ENCODE data around the gene SMAD1. TPM values are rescaled to one million over a fixed set of nuclear protein-coding genes. Genes with fewer than 3 reads are reported as not detected.
"Not testable (repeated sequence)": the region's sequence is repeated elsewhere in the genome, so short reads cannot be mapped to it uniquely, and the experiment has no call there.

SMAD1 gene
- total RNA-seq, 2 donors from 2014 or later, result 35.3 to 45.5 TPM

DNA sequence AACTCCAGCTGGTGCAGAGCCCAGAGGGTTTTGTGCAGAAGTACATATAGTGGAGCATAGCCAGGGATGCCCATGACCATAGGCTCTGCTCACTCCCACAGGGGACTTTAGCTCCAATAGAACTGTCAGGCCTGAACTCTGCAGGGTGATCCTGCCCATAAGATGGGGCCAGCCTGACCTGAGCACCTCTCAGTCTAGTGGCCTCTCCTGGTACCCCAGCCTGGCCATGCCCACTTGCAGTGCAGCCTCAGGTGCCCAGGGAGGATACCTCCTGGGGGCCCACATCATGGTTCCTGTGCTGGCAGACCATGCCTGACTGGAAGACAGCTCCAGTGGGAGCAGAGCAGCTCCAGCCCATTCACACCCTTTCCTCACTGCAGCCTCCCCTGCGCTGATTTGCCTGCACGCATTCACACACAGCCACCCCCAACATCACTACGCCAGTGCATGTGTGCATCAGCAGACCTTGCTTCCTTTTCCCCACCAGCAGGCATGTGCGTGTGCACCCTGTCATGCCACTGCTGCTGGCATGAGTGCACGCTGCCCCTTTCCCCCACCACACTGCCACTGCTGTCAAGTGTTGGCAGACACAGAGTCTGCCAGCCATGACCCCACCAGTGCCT, 84.5 kb downstream of the SMAD1 start:
- 89 to 100% methylated on average over 2 to 5 of the region's 5 CpGs for WGBS, 2 donors
- TF ChIP-seq POLR2A (IDR thresholded peaks at IDR 0.05), result no peak
- no peak for TF ChIP-seq CTCF (IDR thresholded peaks at IDR 0.05)
- DNase-seq, result no peak
- no peaks in the 10 kb centered on the region for H3K36me3 ChIP-seq (replicated peaks in 1 of 2; ENCODE audit: insufficient read depth in 1 of 2, low read depth in 2 of 2)
- intact Hi-C loops (cut with DNase I), result no loop called here
- ATAC-seq, result no peak
- no peaks in the 10 kb centered on the region for H3K4me1 ChIP-seq
- H3K27me3 ChIP-seq, result no peaks in the 10 kb centered on the region
- no peaks in the 10 kb centered on the region for H3K9me3 ChIP-seq
- no peak overlapping the region for H3K4me3 ChIP-seq
- H3K27ac ChIP-seq, result no peak overlapping the region

- Histone ChIP-seq H3K9me3 (no peaks in the 10 kb centered on the region), H3K36me3 (replicated peaks in 1 of 2; ENCODE audit: insufficient read depth in 1 of 2, low read depth in 2 of 2) (no peaks in the 10 kb centered on the region)
- no peak for TF ChIP-seq POLR2A (IDR thresholded peaks at IDR 0.05)
- TF ChIP-seq CTCF (IDR thresholded peaks at IDR 0.05), result no peak
These were observed 85.1 kb downstream of the SMAD1 start for GRCh38 chr4:145566768-145567167.

GRCh38 chr4:145567516-145567915, 85.9 kb downstream of the SMAD1 start:
- intact Hi-C loops (cut with DNase I), result no loop called here

More at GRCh38 chr4:145566768-145567167, 85.1 kb downstream of the SMAD1 start:
- no peak for DNase-seq
- WGBS, 2 donors, result 77 to 78% methylated on average over 2 to 5 of the region's 5 CpGs
- Histone ChIP-seq H3K4me3 (no peak overlapping the region), H3K4me1 (no peaks in the 10 kb centered on the region), H3K27ac (no peak overlapping the region), H3K27me3 (no peaks in the 10 kb centered on the region)
- ATAC-seq, result no peak
- intact Hi-C loops (cut with DNase I), result no loop called here

GRCh38 chr4:145574546-145574945, 92.9 kb downstream of the SMAD1 start:
- H3K9me3 ChIP-seq; H3K36me3 ChIP-seq (replicated peaks in 1 of 2; ENCODE audit: insufficient read depth in 1 of 2, low read depth in 2 of 2); H3K27ac ChIP-seq; H3K4me3 ChIP-seq; H3K27me3 ChIP-seq; H3K4me1 ChIP-seq; intact Hi-C loops (cut with DNase I); ATAC-seq; DNase-seq: not testable (repeated sequence)
- WGBS, 2 donors, result 65 to 74% methylated on average over 7 of the region's 7 CpGs

More at GRCh38 chr4:145567516-145567915, 85.9 kb downstream of the SMAD1 start:
- no peak overlapping the region for H3K4me3 ChIP-seq
- WGBS, 2 donors, result 87 to 92% methylated on average over 2 of the region's 2 CpGs
- H3K9me3 ChIP-seq, result no peaks in the 10 kb centered on the region
- no peaks in the 10 kb centered on the region for H3K4me1 ChIP-seq
- no peaks in the 10 kb centered on the region for H3K27me3 ChIP-seq
- ATAC-seq (no peak), DNase-seq (no peak)
- H3K27ac ChIP-seq, result no peak overlapping the region
- H3K36me3 ChIP-seq (replicated peaks in 1 of 2; ENCODE audit: insufficient read depth in 1 of 2, low read depth in 2 of 2), result no peaks in the 10 kb centered on the region
- TF ChIP-seq POLR2A (IDR thresholded peaks at IDR 0.05) (no peak), CTCF (IDR thresholded peaks at IDR 0.05) (no peak)

- TF ChIP-seq POLR2A (IDR thresholded peaks at IDR 0.05), result no peak
- no peak for TF ChIP-seq CTCF (IDR thresholded peaks at IDR 0.05)
- DNase-seq, result peak in 3 of 4 donors; percentile 5 to 37 (median 16)
- 74 to 83% methylated on average over 3 of the region's 3 CpGs for WGBS, 2 donors
These were observed 99.3 kb downstream of the SMAD1 start for GRCh38 chr4:145580906-145581305.

More at GRCh38 chr4:145580906-145581305, 99.3 kb downstream of the SMAD1 start:
- no peak overlapping the region for H3K27ac ChIP-seq
- no peak for ATAC-seq
- H3K27me3 ChIP-seq, result no peaks in the 10 kb centered on the region
- no peaks in the 10 kb centered on the region for H3K9me3 ChIP-seq
- intact Hi-C loops (cut with DNase I), result no loop called here
- no peaks in the 10 kb centered on the region for H3K4me1 ChIP-seq
- H3K36me3 ChIP-seq (replicated peaks in 1 of 2; ENCODE audit: insufficient read depth in 1 of 2, low read depth in 2 of 2), result no peaks in the 10 kb centered on the region
- H3K4me3 ChIP-seq, result no peak overlapping the region
